NK-92 (cell line): ENCODE data around the gene SSBP2.
"Not testable (repeated sequence)": the region's sequence is repeated elsewhere in the genome, so short reads cannot be mapped to it uniquely, and the experiment has no call there.

ENCODE experiments used
- DNase-seq: peaks from one replicate; lab custom pipeline; 2025; ENCODE audit not compliant: unreplicated experiment; lab: John Stamatoyannopoulos, UW

Gene SSBP2

DNA sequence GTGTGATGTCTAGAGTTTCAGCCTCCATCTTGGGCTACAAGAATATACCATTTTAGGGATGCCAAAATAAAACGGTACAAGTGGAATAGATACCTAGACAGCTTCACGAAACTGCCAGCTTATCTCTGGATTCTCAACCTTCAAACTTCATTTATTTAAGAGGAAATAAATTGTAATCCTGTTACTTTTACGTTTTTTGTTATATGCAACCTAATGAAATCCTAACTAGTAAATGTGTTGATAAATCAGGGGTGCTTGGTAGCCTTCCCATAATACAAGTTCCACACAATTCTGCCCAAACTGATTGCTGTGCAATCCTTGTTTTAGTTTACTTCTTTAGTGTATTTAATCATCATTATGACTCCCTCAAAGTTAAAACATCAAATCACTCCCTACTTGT is 75.5 kb downstream of the SSBP2 start:
- DNase-seq = no peak

DNA sequence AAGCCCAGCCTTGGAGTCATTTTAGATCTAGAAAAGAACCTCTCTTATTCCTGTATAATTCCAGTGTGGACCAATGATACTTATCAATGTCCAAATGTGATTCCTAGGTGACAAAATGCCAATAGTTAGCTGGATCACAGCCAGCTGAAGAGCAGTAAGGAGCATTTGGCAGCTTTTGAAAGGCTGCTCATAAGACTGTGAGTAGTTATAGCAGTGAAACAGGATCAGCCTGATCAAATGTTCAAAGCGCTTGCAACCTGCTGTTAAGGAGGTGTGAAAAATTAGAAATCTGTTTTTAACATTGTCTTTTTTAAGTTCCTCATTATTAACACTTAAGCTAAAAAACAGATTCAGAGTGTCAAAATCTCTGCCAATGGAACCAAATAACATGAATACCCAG is 85.1 kb downstream of the SSBP2 start:
- no peak for DNase-seq

DNA sequence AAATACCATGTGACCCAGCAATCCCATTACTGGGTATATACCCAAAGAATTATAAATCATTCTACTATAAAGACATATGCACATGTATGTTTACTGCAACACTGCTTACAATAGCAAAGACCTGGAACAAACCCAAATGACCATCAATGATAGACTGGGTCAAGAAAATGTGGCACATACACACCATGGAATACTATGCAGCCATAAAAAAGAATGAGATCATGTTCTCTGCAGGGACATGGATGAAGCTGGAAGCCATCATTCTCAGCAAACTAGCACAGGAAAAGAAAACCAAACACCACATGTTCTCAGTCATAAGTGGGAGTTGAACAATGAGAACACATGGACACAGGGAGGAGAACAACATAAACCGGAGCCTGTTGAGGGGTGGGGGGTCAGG is 90.3 kb downstream of the SSBP2 start:
- DNase-seq = not testable (repeated sequence)

DNA sequence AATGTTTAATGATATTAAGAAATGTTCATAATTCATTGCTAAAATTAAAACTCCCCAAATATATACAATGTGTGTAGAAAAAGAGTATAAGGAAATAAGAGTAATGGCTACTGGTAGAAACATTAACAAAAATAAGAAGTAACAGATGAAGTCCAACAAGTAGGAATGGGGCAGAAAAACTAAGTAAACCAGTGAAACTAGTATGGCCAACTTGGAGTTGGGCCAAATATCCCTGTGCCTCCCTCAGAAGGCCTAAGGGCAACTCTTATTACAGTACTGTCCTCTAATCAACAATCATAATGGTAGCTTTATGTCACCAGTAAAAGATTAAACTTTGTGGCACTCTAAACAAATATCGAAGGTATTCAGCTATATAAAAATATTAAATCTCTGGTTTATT is 93.5 kb downstream of the SSBP2 start:
- no peak for DNase-seq

DNA sequence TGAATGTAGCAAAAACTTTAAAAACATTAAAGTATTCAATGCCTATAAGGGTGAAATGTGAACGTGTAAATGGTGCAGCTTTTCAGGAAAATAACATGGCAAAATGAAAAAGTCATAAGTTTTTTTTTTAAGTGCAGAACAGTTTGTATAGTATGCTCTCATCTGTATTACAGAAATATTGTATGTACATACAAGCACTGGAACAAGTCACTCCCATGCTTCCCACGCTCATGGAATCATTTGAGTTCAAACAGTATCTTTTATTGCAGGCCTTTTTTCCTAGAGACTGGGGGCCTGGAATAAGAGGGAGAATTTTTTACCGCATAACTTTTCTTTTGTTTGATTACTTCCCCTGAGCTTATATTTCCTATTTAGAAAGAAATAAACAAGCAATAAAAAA is 94.1 kb downstream of the SSBP2 start:
- no peak for DNase-seq

DNA sequence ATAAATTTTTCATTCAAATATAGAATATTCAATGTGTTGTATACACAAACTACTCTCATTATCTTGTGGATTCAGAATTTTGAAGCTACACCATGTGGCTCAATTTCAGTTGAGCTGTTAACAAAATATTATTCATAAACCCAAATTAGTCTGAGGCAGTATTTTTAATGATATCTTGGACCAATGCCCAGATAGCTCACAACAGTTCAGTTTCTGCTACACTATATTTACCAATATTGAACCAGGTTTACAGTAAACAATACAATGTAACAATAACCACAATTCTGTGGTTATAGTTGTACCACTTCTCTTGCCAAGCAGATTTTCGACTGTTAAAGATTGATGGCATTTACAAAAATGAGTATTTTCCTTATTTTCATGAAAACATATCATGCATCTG is 99.9 kb downstream of the SSBP2 start:
- no peak for DNase-seq

DNA sequence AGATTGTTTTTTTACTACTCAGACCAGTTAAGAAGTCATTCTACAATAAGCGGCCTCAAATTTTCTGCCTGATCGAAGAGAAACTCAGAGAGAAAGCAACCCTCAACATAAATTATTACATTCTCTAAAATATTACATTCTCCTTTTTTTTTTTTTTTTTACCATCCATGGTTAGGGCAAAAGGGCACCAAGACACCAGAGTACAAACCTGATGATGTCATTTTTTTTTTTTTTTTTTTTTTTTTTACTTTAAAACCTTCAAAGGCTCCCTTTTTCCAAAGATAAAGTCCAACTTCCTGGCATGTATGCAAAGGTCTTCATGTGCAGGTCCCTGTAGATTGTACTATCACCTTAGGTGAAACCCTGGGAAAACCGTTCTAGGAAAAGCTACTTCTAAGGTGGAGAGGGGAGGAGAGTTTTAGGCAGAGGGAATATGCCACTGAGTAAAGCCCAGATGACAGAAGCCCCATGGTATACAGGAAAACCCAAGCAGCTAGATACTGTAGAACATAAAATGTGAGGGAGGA is 104.4 kb downstream of the SSBP2 start:
- DNase-seq = no peak

DNA sequence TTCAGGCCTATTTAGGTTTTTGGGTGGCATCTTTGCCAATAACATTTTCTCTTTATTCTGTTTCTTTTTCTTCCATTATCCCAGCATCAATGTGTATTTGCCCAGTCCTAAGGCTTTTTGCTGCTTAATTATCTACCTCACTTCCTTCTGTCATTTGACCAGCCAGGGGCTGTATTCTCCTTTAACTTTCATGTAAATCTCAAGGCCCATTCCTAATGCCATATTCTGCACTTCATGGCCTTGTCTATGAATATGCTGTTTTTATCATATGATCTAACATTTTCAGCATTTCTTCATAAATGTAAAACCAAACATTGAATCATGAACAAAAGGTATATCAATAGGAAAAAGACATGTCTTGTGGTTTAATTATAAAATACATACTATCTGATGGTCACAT is 108.7 kb downstream of the SSBP2 start:
- DNase-seq = no peak

DNA sequence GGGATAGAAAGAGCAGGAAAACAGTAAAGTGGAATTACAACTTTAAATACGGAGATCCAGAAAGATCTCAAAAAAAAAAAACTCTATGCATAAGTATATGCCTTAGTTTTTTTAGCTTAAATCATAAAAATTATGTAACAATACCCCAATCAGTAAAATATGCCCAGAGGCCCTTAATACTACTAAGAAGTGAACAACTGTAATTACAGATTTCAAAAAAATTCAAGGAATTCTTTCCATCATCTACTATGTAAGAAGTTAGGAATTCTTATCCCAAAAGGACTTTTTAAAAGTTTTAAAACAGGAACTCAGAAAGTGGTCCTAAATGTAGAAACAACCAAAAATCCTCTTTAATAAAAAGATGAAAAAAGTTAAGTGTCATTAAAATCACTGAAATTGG is 111.3 kb downstream of the SSBP2 start:
- DNase-seq = no peak

DNA sequence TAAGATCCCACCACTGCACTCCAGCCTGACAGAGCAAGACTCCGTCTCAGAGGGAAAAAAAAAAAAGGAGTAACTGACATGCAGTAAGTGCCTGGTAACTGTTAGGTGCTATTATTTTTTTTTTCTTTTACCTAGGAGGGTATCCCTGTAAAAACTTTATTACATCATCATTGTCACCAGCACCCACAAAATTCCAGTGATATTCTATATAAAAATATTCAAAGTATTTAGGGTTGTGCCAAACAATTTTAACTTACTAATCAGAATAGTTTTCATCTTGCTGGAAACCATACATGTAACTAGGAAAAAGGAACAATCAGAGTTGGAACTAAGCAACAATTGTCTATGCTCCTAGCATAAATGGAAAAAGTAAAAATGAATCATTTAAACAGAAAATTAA is 112.4 kb downstream of the SSBP2 start:
- no peak for DNase-seq

DNA sequence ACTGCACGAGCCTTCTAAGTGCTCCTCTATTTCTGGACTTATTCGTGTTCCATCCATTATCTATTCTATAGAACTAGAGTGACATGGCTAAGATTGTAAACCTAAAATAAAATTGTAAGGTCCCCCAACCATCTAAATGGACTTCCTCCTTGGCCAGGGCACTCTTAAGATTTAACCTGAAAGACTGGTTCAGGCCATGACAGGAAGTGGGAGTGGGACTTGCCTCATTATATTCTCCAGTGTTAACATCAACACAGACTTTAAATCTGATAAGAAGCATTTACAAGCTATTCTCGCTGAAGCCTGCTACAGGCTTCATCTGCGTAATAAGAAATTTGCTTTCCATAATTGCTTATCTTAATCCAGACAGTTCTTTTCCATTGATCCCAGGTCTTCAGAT is 117.0 kb downstream of the SSBP2 start:
- DNase-seq = no peak

DNA sequence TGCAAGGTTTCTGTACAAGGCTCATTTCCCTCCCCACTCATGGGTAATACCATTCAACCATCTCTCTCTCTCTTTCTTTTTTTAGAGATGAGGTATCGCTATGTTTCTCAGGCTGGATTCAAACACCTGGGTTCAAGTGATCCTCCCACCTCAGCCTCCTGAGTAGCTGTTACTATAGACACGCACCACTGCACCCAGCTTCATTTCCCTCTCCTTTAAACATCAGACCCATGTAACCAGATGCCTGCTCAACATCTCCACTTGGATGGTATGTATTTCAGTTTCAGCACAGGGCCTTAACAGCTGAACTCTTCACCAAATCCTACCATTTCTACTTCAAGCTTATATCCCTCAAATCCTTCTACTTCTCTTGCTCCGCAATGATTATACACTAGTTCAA is 117.4 kb downstream of the SSBP2 start:
- no peak for DNase-seq

DNA sequence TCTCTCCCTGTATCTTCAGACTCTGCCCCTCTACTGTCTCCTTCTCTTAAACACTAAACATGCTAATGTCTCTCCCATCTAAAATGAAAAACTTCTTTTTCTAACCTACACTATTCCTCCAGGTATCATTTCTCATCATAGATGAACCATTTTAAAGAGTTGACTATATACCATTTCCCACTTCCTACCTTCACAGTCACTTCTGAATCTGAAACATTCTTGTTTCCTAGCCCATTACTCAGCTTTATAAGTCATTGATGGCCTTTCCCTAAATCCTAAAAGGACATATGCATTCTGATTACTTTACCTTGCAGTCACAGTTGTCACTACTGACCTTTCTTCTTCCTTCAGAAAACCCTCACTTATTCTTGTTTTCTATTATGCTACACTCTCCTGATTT is 118.2 kb downstream of the SSBP2 start:
- no peak for DNase-seq

DNA sequence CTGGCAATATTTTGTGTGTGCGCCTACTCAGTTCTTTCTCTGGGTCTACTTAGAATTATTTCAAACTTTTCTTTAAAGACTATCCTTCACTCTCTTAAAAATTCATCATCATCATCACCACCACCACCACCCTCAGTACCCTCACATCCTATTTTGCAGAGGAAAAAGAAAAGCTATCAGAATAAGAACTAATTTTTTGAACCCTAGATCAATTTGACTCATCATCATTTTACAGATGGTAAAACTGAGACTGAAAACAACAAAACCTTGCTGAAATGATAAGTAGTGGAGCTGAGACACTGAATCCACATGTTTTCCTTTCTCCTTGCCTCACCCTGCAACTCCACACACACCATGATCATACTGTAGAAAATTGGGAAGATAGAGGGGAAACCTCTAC is 119.3 kb downstream of the SSBP2 start:
- DNase-seq = no peak

DNA sequence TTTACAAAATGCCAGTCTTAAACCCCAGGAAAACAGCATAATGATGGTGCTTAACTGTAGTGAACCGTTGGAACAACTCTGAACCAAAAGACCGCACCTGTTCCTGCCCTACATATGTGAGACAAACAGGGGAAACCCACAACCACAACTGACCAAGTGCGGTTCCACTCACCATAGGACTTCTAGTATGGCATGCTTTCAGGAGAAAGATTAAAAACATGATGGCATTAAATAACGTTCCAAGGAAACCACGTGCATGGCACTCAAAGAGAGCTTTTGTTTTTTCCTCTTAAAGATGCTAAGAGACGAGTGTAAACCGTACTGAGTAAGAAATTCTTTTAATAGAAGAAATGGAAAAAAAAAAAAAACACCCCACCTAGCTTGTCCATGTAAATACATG is 119.8 kb downstream of the SSBP2 start:
- no peak for DNase-seq

DNA sequence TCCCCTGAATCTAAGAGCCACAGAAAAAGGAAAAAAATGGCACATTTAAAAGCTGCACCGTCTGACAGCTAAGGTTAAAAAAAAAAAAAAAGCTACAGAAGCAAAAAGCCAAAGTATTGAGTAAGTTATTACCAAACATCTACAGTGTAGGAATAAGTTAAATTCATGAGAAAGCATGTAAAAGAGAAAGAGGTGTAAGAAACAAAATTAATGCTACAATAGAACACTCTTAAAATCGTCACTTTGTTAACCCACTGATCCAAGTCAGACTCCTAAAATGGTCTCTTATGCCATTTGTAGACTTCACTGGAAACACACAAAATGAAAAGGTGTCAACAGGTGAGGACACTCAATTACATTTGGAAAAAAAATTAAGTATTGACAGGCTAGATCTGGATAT is 120.2 kb downstream of the SSBP2 start:
- DNase-seq = no peak

DNA sequence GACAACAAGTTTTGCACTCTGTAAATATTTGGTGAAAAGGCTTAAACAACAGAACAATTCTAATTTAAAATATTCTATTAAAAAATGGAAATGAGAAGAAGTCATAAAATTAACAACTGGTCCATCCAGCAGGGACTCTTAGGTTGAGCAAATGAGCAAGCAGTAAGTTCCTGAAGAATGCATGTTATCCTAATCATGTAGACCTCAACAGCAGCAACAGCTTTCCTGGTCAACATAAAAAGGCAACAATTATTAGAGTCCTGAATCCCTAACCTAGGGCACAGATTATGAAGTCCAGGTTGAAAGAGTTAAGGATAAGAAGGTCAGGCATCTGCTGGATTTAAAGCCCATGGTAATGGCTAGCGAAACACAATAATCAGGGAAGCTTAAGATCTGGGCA is 120.9 kb downstream of the SSBP2 start:
- no peak for DNase-seq

DNA sequence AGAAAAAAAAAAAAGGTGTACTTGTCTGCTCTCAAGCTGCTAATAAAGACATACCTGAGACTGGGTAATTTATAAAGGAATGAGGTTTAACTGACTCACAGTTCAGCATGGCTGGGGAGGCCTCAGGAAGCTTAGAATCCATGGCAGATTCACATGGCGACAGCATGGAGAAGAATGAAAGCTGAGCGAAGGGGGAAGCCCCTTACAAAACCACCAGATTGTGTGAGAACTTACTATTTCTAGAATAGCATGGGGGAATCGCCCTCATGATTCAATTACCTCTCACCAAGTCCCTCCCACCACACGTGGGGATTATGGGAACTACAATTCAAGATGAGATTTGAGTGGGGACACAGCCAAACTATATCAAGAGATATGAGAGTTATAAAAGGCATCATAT is 122.8 kb downstream of the SSBP2 start:
- DNase-seq = not testable (repeated sequence)

DNA sequence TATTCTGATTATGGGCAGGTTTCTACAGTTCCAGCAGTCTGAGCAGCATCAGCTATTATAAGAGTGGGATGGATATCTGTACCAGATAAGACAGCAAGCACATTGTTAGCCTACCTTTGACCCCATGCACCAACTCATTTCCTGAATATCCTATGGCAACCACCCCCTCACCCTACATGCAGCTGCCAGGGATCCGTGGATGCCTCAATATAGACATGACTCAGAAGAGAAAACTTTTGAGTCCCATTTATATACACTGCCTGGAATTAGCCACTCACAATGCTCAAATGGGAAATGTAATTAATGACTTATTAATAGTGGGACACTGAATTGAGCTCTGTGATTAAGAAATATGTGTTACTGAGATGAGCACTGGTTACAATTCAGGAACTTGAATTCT is 124.4 kb downstream of the SSBP2 start:
- no peak for DNase-seq

DNA sequence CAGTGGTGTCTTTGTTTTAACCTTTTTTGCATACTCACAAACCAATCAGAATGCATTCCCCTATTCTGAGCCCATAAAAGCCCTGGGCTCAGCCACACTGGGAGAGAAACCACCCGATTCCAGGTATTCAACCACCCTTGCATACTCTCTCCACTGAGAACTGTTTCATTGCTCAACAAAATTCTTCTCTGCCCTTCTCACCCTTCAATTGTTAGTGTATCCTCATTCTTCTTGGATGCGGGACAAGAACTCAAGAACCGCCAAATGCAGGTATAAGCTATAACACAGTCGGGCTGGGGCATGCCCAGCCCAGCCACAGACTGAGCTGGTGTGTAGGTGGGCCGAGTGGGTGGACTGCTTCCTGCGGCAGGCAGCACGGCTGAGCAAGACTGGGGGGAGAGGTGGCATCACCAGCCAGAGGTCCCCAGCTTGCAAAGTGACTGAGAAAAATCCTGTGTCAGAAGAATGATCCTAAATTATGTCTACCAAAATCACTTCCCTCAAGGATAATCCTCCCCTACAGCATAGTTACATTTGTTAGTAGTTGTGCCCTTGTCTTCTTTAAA is 141.0 kb downstream of the SSBP2 start:
- no peak for DNase-seq

DNA sequence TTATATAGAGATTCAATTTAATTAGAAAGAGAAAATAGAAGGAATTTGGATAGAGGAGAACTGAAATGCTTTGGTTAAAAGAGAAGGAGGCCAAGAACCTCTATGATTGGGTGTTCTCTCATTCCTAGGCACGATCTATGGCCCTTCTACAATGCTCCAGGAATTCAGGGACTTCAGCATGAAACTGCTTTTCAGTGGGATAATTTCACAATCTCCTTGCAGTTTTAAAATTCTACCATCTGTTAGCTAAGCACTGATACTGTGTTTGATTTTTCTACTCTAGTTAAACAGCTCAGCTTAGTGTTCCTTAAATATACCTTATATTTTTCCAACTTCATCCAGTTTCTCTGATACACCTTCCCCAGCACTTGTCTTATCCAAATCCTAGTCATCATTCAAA is 141.9 kb downstream of the SSBP2 start:
- no peak for DNase-seq

DNA sequence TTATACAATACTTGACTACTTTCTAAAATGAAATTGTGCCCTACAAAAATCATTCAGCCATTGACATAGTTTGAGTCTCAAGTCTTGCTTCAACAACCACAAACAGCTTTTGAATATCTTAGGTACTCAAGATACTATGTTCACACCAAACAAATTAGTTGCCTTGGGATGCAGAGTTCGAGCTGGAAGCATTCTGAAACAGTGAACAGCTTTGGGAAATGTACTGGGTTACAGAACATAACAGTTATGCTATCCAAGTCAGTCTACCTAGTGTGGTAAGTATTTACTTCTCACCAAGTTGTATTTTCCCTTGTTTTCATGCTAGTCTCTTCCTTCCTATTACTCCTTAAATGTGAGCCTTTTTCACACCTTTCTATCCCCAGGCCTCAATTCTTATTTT is 143.2 kb downstream of the SSBP2 start:
- no peak for DNase-seq

DNA sequence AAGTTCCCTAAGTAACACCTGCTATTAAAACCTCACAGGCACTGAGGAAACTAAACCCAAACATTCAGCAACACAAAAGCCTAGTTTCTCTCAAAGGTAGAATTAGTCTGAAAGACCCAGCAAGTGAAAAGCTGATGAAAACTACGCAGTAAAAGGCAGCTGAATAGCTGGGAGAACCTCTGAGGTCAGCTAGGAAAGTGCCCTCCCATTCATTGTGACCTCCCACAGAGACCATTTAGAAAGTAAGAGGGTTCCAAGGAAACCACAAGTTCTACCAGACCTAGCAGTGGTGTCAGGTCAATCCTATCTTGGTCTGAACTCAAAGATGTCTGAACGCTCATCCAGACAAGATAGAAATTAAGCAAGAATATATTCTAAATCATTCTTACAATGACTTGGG is 144.7 kb downstream of the SSBP2 start:
- no peak for DNase-seq

DNA sequence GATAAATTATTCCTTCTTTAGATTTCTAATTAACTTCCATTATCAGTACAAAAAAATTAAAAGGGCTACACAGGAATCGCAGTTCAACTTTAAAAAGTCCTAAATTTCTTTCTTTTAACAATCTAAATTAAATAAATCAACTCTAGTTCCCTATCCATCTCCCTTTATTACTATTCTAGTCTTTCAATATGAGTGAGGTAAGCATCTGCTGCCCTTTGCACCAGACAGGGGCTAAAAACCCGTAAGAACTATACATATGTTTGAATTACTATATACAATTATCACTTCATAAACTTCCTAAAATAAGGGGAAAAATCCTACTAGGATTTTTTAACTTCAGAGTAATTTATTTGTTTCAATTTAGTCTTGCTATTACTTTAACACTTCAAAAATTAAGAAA is 145.6 kb downstream of the SSBP2 start:
- DNase-seq = no peak
